SU-DHL-6 (cell line): ENCODE measurements around the gene RNF225.

Source experiments
- EZH2phosphoT487 ChIP-seq: fragments of 200-600 bp; sonication (generic), shearing (Covaris generic); conservative IDR thresholded peaks from 2 replicates; pipeline ENCODE4 v1.6.1; 2018; ENCODE audit warnings: mild to moderate bottlenecking, antibody characterized with exemption, low read length, moderate library complexity, mixed read lengths
- TF ChIP-seq, protein P1 (sequence below): fragments of 200-600 bp; sonication (generic); IDR thresholded peaks from one replicate; pipeline ENCODE4 v1.5.1; 2017; ENCODE audit warnings: antibody characterized with exemption, mild to moderate bottlenecking, low read length, moderate library complexity; ENCODE audit not compliant: insufficient read depth, poor library complexity, severe bottlenecking

DNA sequence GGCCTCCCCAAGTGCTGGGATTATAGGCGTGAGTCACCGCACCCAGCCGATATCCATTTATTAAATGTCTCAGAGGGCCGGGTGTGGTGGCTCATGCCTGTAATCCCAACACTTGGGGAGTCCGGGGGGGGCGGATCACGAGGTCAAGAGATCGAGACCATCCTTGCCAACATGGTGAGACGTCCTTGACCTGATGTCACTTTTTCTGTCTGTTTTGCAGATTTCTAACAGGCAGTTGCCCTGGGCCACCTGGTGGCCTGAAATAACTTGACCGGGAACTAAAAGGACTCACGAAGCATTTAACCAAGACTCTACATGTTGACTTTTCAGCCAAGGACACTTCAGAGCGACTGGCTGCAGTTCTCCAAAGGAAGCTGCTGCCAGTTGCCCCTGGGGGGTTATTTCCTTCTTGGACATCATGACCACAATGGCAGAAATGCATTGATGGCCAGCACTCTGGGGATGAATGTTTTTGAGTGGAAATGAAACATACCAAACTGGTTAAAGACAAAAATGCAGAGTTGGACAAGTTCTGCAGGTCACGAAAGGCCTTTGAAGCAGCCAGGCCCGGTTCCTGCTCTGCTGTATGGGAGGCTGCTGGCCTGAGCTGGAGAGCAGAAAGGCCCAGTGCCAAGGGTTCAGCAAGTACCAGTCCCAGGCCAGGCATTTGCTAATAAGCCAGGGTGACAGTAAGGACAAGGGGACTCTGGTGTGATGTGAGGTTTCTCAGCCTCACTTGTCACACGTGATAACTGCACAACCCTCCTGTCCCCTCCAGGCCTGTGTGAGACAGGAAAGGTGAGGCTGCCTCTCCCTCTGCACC, 22.9 kb upstream of the RNF225 start:
- no peak for TF ChIP-seq EZH2phosphoT487
- TF ChIP-seq, protein P1, sequence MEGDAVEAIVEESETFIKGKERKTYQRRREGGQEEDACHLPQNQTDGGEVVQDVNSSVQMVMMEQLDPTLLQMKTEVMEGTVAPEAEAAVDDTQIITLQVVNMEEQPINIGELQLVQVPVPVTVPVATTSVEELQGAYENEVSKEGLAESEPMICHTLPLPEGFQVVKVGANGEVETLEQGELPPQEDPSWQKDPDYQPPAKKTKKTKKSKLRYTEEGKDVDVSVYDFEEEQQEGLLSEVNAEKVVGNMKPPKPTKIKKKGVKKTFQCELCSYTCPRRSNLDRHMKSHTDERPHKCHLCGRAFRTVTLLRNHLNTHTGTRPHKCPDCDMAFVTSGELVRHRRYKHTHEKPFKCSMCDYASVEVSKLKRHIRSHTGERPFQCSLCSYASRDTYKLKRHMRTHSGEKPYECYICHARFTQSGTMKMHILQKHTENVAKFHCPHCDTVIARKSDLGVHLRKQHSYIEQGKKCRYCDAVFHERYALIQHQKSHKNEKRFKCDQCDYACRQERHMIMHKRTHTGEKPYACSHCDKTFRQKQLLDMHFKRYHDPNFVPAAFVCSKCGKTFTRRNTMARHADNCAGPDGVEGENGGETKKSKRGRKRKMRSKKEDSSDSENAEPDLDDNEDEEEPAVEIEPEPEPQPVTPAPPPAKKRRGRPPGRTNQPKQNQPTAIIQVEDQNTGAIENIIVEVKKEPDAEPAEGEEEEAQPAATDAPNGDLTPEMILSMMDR: no peak
